ENCODE results near the gene NPTX1. TPM values are rescaled to one million over a fixed set of nuclear protein-coding genes. Genes with fewer than 3 reads are reported as not detected.

The NPTX1 gene
- total RNA-seq (2014; rRNA removed; shearing (Covaris generic); ENCODE audit: low replicate concordance) = not detected in 2 replicates

DNA sequence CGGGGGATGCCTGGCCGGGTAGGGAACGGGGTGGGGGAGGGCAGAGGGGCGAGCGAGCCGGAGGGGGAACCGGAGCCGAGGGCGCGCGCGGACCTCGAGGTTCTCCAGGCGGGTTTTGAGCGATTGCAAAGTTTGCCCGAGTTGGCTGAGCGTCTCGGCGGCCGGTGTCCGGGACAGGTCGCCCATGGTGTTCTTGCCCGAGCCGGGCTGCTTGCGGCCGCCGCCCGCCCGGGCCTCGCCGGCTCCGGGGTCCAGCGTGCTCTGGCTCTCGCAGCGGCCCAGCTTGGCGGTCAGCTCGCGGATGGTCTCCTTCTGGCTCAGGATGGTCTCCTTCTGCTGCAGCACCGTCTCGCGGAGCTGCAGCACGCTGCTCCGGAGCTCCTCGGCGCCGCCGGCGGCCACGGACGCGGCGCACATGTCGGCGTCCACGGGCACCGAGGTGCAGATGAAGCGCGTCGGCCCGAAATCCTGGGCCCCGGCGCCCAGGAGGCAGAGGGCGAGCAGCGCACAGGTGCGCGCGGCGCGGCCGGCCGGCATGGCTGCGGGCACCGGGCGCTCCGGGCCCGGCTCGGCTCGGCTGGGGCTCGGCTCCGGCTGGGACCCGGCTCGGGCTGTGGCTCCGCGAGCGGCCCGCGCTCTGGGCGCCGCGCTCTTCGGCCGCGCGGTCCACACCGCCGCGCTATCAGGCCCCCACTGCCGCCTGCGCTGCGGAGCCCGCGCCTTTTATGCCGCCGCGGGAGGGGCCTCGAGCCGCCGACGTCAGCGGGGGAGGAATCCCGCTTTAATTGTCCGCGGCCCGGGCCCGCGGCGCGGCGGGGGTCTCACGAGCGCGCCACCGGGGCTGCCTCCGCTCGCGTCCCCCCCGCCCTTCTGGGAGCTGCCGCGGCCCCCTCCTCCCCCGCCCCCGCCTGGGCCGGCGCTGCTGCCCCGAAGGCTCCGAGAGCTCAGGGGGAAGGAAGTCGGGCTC, at the start of gene NPTX1:
NPTX1 (minus strand) TSS at position 698 of the 967 bp plus-strand sequence; CDS start at position 537, 161 bp downstream.
- DNase-seq = no peak
- peaks cover 14% of the 10 kb centered on the region for H3K4me1 ChIP-seq (ENCODE audit: low read length)
- no peaks in the 10 kb centered on the region for H3K36me3 ChIP-seq (ENCODE audit: insufficient read depth, low read length)
- no peak within 1 kb of the TSS for H3K27ac ChIP-seq (ENCODE audit: low read length)
- no peak within 1 kb of the TSS for H3K9ac ChIP-seq (ENCODE audit: low read length)
- no peaks in the 10 kb centered on the region for H3K79me2 ChIP-seq (ENCODE audit: low read length)
- no peaks in the 10 kb centered on the region for H3K9me3 ChIP-seq (ENCODE audit: low read length)
- no peak within 1 kb of the TSS for H3K4me2 ChIP-seq (ENCODE audit: low read depth, low read length, poor library complexity, severe bottlenecking)
- no peak within 1 kb of the TSS for H2AFZ ChIP-seq (ENCODE audit: low read length)
- H3K27me3 ChIP-seq (ENCODE audit: low read length) = no peaks in the 10 kb centered on the region
- H3K9me2 ChIP-seq (replicated peaks; ENCODE audit: insufficient read depth, low read length) = no peaks in the 10 kb centered on the region
- no peaks in the 10 kb centered on the region for H4K20me1 ChIP-seq (ENCODE audit: insufficient read depth, low read depth, low read length)
- no peak within 1 kb of the TSS for H3K4me3 ChIP-seq (ENCODE audit: low read length)

- Histone ChIP-seq H3K4me2 (ENCODE audit: low read depth, low read length, poor library complexity, severe bottlenecking) (no peak overlapping the region), H2AFZ (ENCODE audit: low read length) (no peak overlapping the region)
Measured at GRCh38 chr17:80523956-80524712, 47.7 kb upstream of the NPTX1 start.

DNA sequence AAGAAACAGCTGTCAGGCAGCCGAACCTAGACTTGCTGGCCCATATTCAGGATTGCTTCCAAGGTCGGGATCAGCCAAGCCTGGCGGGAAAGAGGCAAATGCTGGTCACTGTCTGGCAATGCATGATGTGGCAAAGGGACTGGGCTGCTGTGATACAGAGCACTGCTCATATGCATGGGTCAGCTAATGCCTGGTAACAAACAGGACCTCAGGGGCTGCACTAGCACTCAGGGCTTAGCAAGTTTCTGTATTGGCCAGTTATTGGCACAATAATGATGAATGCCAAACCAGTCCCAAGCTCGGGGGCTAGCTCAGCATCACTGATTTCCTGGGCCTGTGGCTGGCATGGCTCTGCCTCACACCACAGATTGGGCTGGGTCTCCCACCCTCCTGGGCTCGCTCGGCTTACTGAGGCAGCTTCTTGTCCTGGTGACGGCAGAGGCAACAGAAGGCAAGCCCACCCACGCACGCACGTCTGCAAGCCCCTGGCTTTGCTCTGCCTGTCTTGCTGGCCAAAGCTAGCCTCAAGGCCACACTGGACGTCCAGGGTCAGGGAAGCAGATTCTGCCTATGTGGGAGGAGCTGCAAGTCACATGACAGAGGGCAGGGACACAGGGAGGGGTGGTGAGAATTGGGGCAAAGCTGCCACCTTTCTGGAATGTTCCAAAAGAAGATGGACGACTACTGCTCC, 46.8 kb upstream of the NPTX1 start:
- H2AFZ ChIP-seq (ENCODE audit: low read length) = no peak overlapping the region
- H3K27ac ChIP-seq (ENCODE audit: low read length) = no peak overlapping the region
- no peak overlapping the region for H3K4me3 ChIP-seq (ENCODE audit: low read length)
- no peaks in the 10 kb centered on the region for H3K36me3 ChIP-seq (ENCODE audit: insufficient read depth, low read length)
- no peak overlapping the region for H3K4me2 ChIP-seq (ENCODE audit: low read depth, low read length, poor library complexity, severe bottlenecking)
- no peaks in the 10 kb centered on the region for H3K4me1 ChIP-seq (ENCODE audit: low read length)
- no peaks in the 10 kb centered on the region for H3K9me2 ChIP-seq (replicated peaks; ENCODE audit: insufficient read depth, low read length)
- H3K9me3 ChIP-seq (ENCODE audit: low read length) = no peaks in the 10 kb centered on the region
- DNase-seq = no peak
- H4K20me1 ChIP-seq (ENCODE audit: insufficient read depth, low read depth, low read length) = no peaks in the 10 kb centered on the region
- no peaks in the 10 kb centered on the region for H3K27me3 ChIP-seq (ENCODE audit: low read length)
- H3K79me2 ChIP-seq (ENCODE audit: low read length) = no peaks in the 10 kb centered on the region
- no peak overlapping the region for H3K9ac ChIP-seq (ENCODE audit: low read length)

More at GRCh38 chr17:80523956-80524712, 47.7 kb upstream of the NPTX1 start:
- Histone ChIP-seq H3K9ac (ENCODE audit: low read length) (no peak overlapping the region), H3K4me1 (ENCODE audit: low read length) (no peaks in the 10 kb centered on the region), H3K79me2 (ENCODE audit: low read length) (no peaks in the 10 kb centered on the region), H3K27me3 (ENCODE audit: low read length) (no peaks in the 10 kb centered on the region), H4K20me1 (ENCODE audit: insufficient read depth, low read depth, low read length) (no peaks in the 10 kb centered on the region), H3K4me3 (ENCODE audit: low read length) (no peak overlapping the region), H3K9me2 (replicated peaks; ENCODE audit: insufficient read depth, low read length) (no peaks in the 10 kb centered on the region), H3K27ac (ENCODE audit: low read length) (no peak overlapping the region), H3K36me3 (ENCODE audit: insufficient read depth, low read length) (no peaks in the 10 kb centered on the region), H3K9me3 (ENCODE audit: low read length) (no peaks in the 10 kb centered on the region)
- no peak for DNase-seq

GRCh38 chr17:80520810-80521455, 44.5 kb upstream of the NPTX1 start:
- no peak overlapping the region for H2AFZ ChIP-seq (ENCODE audit: low read length)
- no peaks in the 10 kb centered on the region for H3K9me3 ChIP-seq (ENCODE audit: low read length)
- no peaks in the 10 kb centered on the region for H3K27me3 ChIP-seq (ENCODE audit: low read length)
- H3K9me2 ChIP-seq (replicated peaks; ENCODE audit: insufficient read depth, low read length) = no peaks in the 10 kb centered on the region
- no peak for DNase-seq
- H4K20me1 ChIP-seq (ENCODE audit: insufficient read depth, low read depth, low read length) = no peaks in the 10 kb centered on the region
- no peak overlapping the region for H3K27ac ChIP-seq (ENCODE audit: low read length)
- no peaks in the 10 kb centered on the region for H3K36me3 ChIP-seq (ENCODE audit: insufficient read depth, low read length)
- H3K4me3 ChIP-seq (ENCODE audit: low read length) = no peak overlapping the region
- H3K9ac ChIP-seq (ENCODE audit: low read length) = no peak overlapping the region
- no peak overlapping the region for H3K4me2 ChIP-seq (ENCODE audit: low read depth, low read length, poor library complexity, severe bottlenecking)
- no peaks in the 10 kb centered on the region for H3K4me1 ChIP-seq (ENCODE audit: low read length)
- H3K79me2 ChIP-seq (ENCODE audit: low read length) = no peaks in the 10 kb centered on the region

DNA sequence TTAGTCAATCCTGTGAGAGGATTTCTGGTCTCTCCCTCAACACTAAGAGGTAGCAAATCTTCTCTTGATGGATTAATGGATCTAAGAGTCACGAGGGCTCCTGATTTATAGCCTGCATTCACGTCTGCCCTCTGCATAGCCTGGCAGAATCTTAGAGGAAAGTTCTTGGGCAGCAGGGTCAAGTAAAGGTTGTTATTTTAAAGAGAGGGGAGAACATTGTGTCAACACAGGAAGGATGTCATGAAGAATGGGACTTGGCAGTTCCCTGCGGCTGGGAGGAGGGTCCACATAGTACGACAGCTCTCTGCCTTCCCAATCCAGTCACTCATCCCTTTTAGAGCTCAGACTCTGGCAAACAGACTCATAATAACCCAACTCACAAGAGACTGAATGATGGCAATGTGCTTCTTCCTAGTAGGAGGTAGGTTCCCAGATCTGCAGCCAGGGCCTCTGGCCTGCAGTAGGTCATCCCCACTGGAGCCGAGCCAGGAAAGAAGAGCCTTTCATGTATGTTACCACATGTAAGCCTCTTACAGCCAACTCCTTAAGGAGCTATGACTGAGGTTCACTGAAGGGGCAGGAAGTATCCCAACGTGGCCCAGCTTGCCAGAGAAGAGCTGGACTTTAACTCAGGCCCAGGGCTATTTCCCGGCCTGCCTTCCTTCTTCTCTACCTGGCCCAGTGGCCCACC, 42.8 kb upstream of the NPTX1 start:
- H3K9me2 ChIP-seq (replicated peaks; ENCODE audit: insufficient read depth, low read length) = no peaks in the 10 kb centered on the region
- DNase-seq = no peak
- H2AFZ ChIP-seq (ENCODE audit: low read length) = no peak overlapping the region
- H3K9ac ChIP-seq (ENCODE audit: low read length) = no peak overlapping the region
- no peak overlapping the region for H3K4me3 ChIP-seq (ENCODE audit: low read length)
- H3K27me3 ChIP-seq (ENCODE audit: low read length) = no peaks in the 10 kb centered on the region
- H3K9me3 ChIP-seq (ENCODE audit: low read length) = no peaks in the 10 kb centered on the region
- no peaks in the 10 kb centered on the region for H3K36me3 ChIP-seq (ENCODE audit: insufficient read depth, low read length)
- no peaks in the 10 kb centered on the region for H3K4me1 ChIP-seq (ENCODE audit: low read length)
- no peak overlapping the region for H3K27ac ChIP-seq (ENCODE audit: low read length)
- no peaks in the 10 kb centered on the region for H4K20me1 ChIP-seq (ENCODE audit: insufficient read depth, low read depth, low read length)
- H3K4me2 ChIP-seq (ENCODE audit: low read depth, low read length, poor library complexity, severe bottlenecking) = no peak overlapping the region
- H3K79me2 ChIP-seq (ENCODE audit: low read length) = no peaks in the 10 kb centered on the region

- no peaks in the 10 kb centered on the region for H3K27me3 ChIP-seq (ENCODE audit: low read length)
Measured at GRCh38 chr17:80518392-80518791, 42.0 kb upstream of the NPTX1 start.

GRCh38 chr17:80517641-80518040, 41.2 kb upstream of the NPTX1 start:
- Histone ChIP-seq H3K9ac (ENCODE audit: low read length) (no peak overlapping the region), H3K9me3 (ENCODE audit: low read length) (no peaks in the 10 kb centered on the region), H3K4me3 (ENCODE audit: low read length) (no peak overlapping the region), H3K27ac (ENCODE audit: low read length) (no peak overlapping the region), H3K27me3 (ENCODE audit: low read length) (no peaks in the 10 kb centered on the region), H2AFZ (ENCODE audit: low read length) (no peak overlapping the region), H3K79me2 (ENCODE audit: low read length) (no peaks in the 10 kb centered on the region), H3K4me1 (ENCODE audit: low read length) (no peaks in the 10 kb centered on the region), H3K4me2 (ENCODE audit: low read depth, low read length, poor library complexity, severe bottlenecking) (no peak overlapping the region), H3K36me3 (ENCODE audit: insufficient read depth, low read length) (no peaks in the 10 kb centered on the region), H4K20me1 (ENCODE audit: insufficient read depth, low read depth, low read length) (no peaks in the 10 kb centered on the region), H3K9me2 (replicated peaks; ENCODE audit: insufficient read depth, low read length) (no peaks in the 10 kb centered on the region)
- DNase-seq = no peak

More at GRCh38 chr17:80518392-80518791, 42.0 kb upstream of the NPTX1 start:
- H3K27ac ChIP-seq (ENCODE audit: low read length) = no peak overlapping the region
- H3K79me2 ChIP-seq (ENCODE audit: low read length) = no peaks in the 10 kb centered on the region
- no peak overlapping the region for H2AFZ ChIP-seq (ENCODE audit: low read length)
- H3K4me1 ChIP-seq (ENCODE audit: low read length) = no peaks in the 10 kb centered on the region
- no peaks in the 10 kb centered on the region for H3K9me3 ChIP-seq (ENCODE audit: low read length)
- H3K36me3 ChIP-seq (ENCODE audit: insufficient read depth, low read length) = no peaks in the 10 kb centered on the region
- no peak overlapping the region for H3K4me2 ChIP-seq (ENCODE audit: low read depth, low read length, poor library complexity, severe bottlenecking)
- H4K20me1 ChIP-seq (ENCODE audit: insufficient read depth, low read depth, low read length) = no peaks in the 10 kb centered on the region
- DNase-seq = no peak
- no peak overlapping the region for H3K9ac ChIP-seq (ENCODE audit: low read length)
- no peaks in the 10 kb centered on the region for H3K9me2 ChIP-seq (replicated peaks; ENCODE audit: insufficient read depth, low read length)
- H3K4me3 ChIP-seq (ENCODE audit: low read length) = no peak overlapping the region
